Activated CD4-positive, alpha-beta T cell treated with anti-CD3 and anti-CD28 coated beads, Interleukin-10, Interleukin-2, amounts not matched to agents 100 ng/mL and 50 ng/mL, durations not matched to agents 16 hours and 8 hours (primary cell): Measurements from ENCODE around the gene CT45A5.
"Not testable (repeated sequence)": the region's sequence is repeated elsewhere in the genome, so short reads cannot be mapped to it uniquely, and the experiment has no call there.

ENCODE experiments used
- DNase-seq: peaks from one replicate; pipeline ENCODE4 v3.0.0-alpha.2; 2020

CT45A5 gene

GRCh38 chrX:135785403-135785802, at the start of gene CT45A5:
TSS of gene CT45A5 (minus strand) at chrX:135785503. CDS start at chrX:135781729, 3,774 bp downstream.
- DNase-seq: not testable (repeated sequence)

- not testable (repeated sequence) for DNase-seq
Measured at GRCh38 chrX:135819912-135820311, 34.6 kb upstream of the CT45A5 start, which contains the start of gene CT45A2. TSS of gene CT45A2 (minus strand) at chrX:135820012. CDS start at chrX:135816265, 3,747 bp downstream.

GRCh38 chrX:135802687-135803086, 17.4 kb upstream of the CT45A5 start, which contains the start of gene CT45A6:
TSS of gene CT45A6 (minus strand) at chrX:135802787. CDS start at chrX:135798993, 3,794 bp downstream.
- not testable (repeated sequence) for DNase-seq

GRCh38 chrX:135768091-135768490, 17.2 kb downstream of the CT45A5 start, which contains the start of gene CT45A3:
TSS of gene CT45A3 (minus strand) at chrX:135768191. CDS start at chrX:135764444, 3,747 bp downstream.
- DNase-seq: not testable (repeated sequence)

GRCh38 chrX:135744739-135745138, 40.6 kb downstream of the CT45A5 start:
- not testable (repeated sequence) for DNase-seq

GRCh38 chrX:135741192-135741715, 44.0 kb downstream of the CT45A5 start:
- no peak for DNase-seq

- DNase-seq: peak; percentile 46
Measured at GRCh38 chrX:135740681-135741149, 44.6 kb downstream of the CT45A5 start.

GRCh38 chrX:135737366-135738071, 47.8 kb downstream of the CT45A5 start:
- DNase-seq: no peak

GRCh38 chrX:135734666-135735065, 50.6 kb downstream of the CT45A5 start:
- DNase-seq: not testable (repeated sequence)
